Suprapubic skin (tissue), 3 donors: ENCODE results near the gene CPTP.

Experiments used
- EP300 ChIP-seq: sonication (generic); formaldehyde crosslinking; IDR thresholded peaks from one replicate; pipeline ENCODE4 v1.6.1; 2017; ENCODE audit warnings: antibody characterized with exemption
- POLR2A ChIP-seq, 2 donors: fragments of 450-650 bp; IDR thresholded peaks; one replicate each; pipeline ENCODE4 v1.6.1; 2017; ENCODE audit warnings: antibody characterized with exemption in 2 of 2, mild to moderate bottlenecking in 2 of 2, moderate library complexity in 2 of 2
- TF ChIP-seq, protein P1 (sequence below), 2 donors: fragments of 200-600 bp in 1 of 2; fragments of 450-650 bp in 1 of 2; sonication (generic) in 1 of 2; IDR thresholded peaks; one replicate each; pipeline ENCODE4 v1.5.1; 2016 to 2019; ENCODE audit warnings: antibody characterized with exemption in 2 of 2, mild to moderate bottlenecking in 1 of 2, moderate library complexity in 1 of 2

DNA sequence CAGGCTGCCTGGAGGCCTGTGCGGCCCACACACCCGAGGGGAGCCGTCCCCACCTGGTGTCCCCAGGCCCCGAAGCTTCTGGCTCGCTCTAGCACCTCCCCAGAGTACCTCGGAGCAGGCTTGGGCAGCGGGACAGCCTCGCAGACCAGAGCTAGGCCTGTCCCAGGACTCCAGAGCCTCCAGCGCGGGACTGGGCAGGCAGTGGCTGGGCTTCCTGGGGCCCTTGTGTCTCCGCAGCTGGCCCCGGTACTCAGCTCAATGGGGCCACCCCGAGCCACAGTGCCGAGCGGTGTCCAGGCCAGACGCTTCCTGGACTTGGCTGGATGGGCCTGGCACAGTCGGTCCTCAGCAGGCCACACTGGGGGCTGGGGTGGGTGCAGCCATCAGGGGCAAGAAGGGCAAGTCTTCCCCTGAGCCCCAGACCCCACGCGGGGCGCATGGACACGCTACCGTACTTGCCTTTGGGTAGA lies 39.5 kb upstream of the CPTP start:
- no peak for TF ChIP-seq EP300
- TF ChIP-seq POLR2A (IDR thresholded peaks at IDR 0.05), result no peak
- TF ChIP-seq, protein P1, sequence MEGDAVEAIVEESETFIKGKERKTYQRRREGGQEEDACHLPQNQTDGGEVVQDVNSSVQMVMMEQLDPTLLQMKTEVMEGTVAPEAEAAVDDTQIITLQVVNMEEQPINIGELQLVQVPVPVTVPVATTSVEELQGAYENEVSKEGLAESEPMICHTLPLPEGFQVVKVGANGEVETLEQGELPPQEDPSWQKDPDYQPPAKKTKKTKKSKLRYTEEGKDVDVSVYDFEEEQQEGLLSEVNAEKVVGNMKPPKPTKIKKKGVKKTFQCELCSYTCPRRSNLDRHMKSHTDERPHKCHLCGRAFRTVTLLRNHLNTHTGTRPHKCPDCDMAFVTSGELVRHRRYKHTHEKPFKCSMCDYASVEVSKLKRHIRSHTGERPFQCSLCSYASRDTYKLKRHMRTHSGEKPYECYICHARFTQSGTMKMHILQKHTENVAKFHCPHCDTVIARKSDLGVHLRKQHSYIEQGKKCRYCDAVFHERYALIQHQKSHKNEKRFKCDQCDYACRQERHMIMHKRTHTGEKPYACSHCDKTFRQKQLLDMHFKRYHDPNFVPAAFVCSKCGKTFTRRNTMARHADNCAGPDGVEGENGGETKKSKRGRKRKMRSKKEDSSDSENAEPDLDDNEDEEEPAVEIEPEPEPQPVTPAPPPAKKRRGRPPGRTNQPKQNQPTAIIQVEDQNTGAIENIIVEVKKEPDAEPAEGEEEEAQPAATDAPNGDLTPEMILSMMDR (IDR thresholded peaks at IDR 0.05), result no peak
